SK-N-SH (cell line): ENCODE measurements around the gene RFPL3.

ENCODE experiments used
- NRF1 ChIP-seq: IDR thresholded peaks from 2 replicates; pipeline ENCODE4 v1.6.1; 2012; ENCODE audit warnings: low read depth, mild to moderate bottlenecking, low read length
- SMC3 ChIP-seq: IDR thresholded peaks from 2 replicates; pipeline ENCODE4 v1.6.1; 2012; ENCODE audit warnings: low read depth, low read length, improper control_type of control experiment
- TCF12 ChIP-seq: IDR thresholded peaks from 2 replicates; pipeline ENCODE4 v1.4.0; 2012
- YY1 ChIP-seq: IDR thresholded peaks from 2 replicates; pipeline ENCODE4 v1.4.0; 2012; ENCODE audit warnings: low read depth, mild to moderate bottlenecking
- TF ChIP-seq, protein P1 (sequence below): IDR thresholded peaks from 2 replicates; pipeline ENCODE4 v1.4.0; 2012; ENCODE audit warnings: low read depth

DNA sequence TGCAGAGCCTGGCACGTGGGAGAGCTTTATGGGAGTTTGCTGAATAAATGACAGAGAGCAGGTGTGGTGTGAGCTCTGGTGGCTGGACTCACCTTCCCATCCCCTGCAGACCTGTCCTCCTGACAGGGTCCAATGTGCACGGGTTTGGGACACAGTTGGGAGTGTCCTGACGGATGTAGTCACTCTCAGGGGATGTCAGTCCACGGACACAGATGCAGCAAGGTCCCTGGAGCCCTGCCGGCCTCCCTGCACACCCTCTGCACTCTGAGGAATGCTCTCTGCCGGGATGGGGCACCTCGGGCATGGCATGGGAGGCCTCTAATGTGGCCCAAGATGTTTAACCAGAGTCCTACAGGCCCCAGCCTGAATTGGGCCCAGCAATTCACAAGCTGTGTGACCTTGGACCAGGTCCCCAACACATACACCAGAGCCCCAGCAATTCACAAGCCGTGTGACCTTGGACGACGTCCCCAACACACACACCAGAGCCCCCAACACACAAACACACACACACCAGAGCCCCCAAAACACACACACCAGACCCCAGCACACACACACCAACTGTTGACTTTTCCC lies 30.0 kb upstream of the RFPL3 start:
- TF ChIP-seq NRF1 (no peak), TCF12 (no peak), YY1 (no peak), SMC3 (no peak)
- TF ChIP-seq, protein P1, sequence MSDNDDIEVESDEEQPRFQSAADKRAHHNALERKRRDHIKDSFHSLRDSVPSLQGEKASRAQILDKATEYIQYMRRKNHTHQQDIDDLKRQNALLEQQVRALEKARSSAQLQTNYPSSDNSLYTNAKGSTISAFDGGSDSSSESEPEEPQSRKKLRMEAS, result no peak
